Parathyroid adenoma (tissue), 2 donors: ENCODE results near the gene PPP2R3B.
"Not testable (repeated sequence)": the region's sequence is repeated elsewhere in the genome, so short reads cannot be mapped to it uniquely, and the experiment has no call there.

ENCODE experiments used
- H2AFZ ChIP-seq: fragments of 300-600 bp; sonication (generic); one replicate; pipeline ENCODE4 v1.7.0; 2017; ENCODE audit warnings: antibody characterized with exemption, mild to moderate bottlenecking
- H3K27ac ChIP-seq: fragments of 300-600 bp; sonication (generic); one replicate; pipeline ENCODE4 v1.7.0; 2017
- H3K27me3 ChIP-seq: fragments of 300-600 bp; sonication (generic); one replicate; pipeline ENCODE4 v1.7.0; 2017; ENCODE audit warnings: low read length; ENCODE audit not compliant: control insufficient read depth, insufficient read depth
- H3K36me3 ChIP-seq: fragments of 300-600 bp; sonication (generic); one replicate; pipeline ENCODE4 v1.7.0; 2017; ENCODE audit warnings: low read length; ENCODE audit not compliant: control insufficient read depth, insufficient read depth
- H3K4me1 ChIP-seq: fragments of 300-600 bp; sonication (generic); one replicate; pipeline ENCODE4 v1.7.0; 2017; ENCODE audit warnings: control low read depth
- H3K4me2 ChIP-seq: fragments of 300-600 bp; sonication (generic); one replicate; pipeline ENCODE4 v1.7.0; 2017; ENCODE audit warnings: low read length
- H3K4me3 ChIP-seq: fragments of 300-600 bp; sonication (generic); one replicate; pipeline ENCODE4 v1.7.0; 2017; ENCODE audit warnings: low read depth, low read length
- H3K79me2 ChIP-seq: fragments of 300-600 bp; sonication (generic); one replicate; pipeline ENCODE4 v1.7.0; 2017; ENCODE audit warnings: control low read depth
- H3K9ac ChIP-seq: fragments of 300-600 bp; sonication (generic); one replicate; pipeline ENCODE4 v1.7.0; 2017; ENCODE audit warnings: mild to moderate bottlenecking
- H3K9me3 ChIP-seq: fragments of 300-600 bp; sonication (generic); one replicate; pipeline ENCODE4 v1.7.0; 2017; ENCODE audit warnings: low read length; ENCODE audit not compliant: control insufficient read depth
- CTCF ChIP-seq: fragments of 300-600 bp; sonication (generic); IDR thresholded peaks from one replicate; pipeline ENCODE4 v1.7.0; 2017; ENCODE audit warnings: antibody characterized with exemption, mild to moderate bottlenecking
- donor health status: primary hyperparathyroidism.

Gene PPP2R3B

DNA sequence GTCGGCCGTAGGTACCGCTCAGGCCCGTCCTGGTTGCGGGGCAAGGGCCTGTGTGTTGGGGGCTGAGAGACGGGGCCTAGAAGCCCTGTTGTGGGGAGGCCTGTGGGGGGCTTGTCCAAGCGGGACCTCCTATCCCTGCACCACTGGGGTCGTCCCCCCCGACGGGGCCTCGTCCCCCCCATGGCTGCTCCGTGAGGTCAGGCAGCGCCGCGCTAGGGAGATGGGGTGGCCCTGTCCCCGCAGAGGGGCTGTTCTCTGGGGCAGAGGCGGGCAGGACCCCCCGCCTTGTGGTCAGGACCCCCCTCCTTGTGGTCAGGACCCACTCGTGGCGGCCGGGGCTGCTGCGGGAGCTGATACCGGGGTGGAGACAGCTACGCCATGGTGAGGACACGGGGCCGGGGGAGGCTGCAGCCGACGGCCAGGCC, 56.0 kb downstream of the PPP2R3B start:
- Histone ChIP-seq H3K9me3 (no peaks in the 10 kb centered on the region), H3K27ac (no peak overlapping the region), H3K79me2 (no peaks in the 10 kb centered on the region), H3K4me1 (no peaks in the 10 kb centered on the region), H3K9ac (no peak overlapping the region), H3K4me2 (no peak overlapping the region), H2AFZ (no peak overlapping the region), H3K27me3 (no peaks in the 10 kb centered on the region), H3K36me3 (no peaks in the 10 kb centered on the region), H3K4me3 (no peak overlapping the region)
- TF ChIP-seq CTCF = no peak

DNA sequence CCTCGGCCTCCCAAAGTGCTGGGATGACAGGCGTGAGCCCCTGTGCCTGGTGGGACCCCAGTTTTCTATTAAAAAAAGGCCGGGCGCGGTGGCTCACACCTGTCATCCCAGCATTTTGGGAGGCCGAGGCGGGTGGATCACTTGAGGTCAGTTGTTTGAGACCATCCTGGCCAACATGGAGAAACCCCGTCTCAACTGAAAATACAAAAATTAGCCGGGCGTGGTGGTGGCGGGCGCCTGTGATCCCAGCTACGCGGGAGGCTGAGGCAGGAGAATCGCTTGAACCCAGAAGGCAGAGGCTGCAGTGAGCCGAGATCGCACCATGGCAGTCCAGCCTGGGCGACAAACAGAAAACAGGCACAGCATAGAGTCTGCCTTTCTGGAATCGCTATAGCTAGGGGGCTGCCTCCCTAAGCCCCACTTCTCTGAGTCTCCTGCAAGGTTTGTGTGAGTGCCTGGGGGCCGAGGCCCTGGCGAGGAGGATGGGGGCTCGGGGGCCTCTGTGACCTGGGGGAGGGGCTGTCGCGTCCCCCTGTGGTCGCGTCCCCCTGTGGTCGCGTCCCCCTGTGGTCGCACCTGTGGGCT, 56.5 kb downstream of the PPP2R3B start:
- H3K27ac ChIP-seq, H3K4me2 ChIP-seq: not testable (repeated sequence)

DNA sequence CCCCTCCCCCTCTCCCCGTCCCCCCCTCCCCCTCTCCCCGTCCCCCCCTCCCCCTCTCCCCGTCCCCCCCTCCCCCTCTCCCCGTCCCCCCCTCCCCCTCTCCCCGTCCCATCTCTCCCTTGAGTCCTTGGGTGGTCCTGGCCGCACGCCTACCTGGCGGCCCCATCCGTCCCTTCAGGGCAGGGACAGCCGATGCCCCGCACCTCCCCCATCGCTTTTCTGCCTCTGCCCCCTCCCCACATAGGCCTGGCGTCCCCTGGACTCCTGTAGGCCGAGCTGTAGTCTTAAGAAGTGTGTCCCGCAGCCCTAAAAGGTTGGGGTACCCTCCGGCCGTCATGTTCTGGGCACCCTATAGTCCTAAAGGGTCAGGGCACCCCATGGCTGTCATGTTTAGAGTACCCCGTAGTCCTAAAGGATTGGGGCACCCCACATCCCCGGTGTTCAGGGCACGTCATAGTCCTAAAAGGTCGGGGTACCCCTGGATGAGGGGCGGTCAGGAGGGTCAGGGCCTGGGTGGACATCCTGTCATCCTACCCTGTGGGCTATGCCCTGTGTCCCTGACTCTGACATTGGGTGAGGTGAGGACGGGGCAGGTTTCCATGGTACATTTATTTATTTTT, 57.3 kb downstream of the PPP2R3B start:
- no peak for TF ChIP-seq CTCF
- no peaks in the 10 kb centered on the region for H3K79me2 ChIP-seq
- H3K9me3 ChIP-seq = no peaks in the 10 kb centered on the region
- H3K4me1 ChIP-seq = no peaks in the 10 kb centered on the region
- no peak overlapping the region for H3K27ac ChIP-seq
- no peak overlapping the region for H2AFZ ChIP-seq
- H3K36me3 ChIP-seq = no peaks in the 10 kb centered on the region
- no peak overlapping the region for H3K4me3 ChIP-seq
- no peaks in the 10 kb centered on the region for H3K27me3 ChIP-seq
- no peak overlapping the region for H3K9ac ChIP-seq
- H3K4me2 ChIP-seq = no peak overlapping the region

More for the DNA sequence above, 56.5 kb downstream of the PPP2R3B start:
- H3K4me3 ChIP-seq, H3K36me3 ChIP-seq, H3K27me3 ChIP-seq, H3K79me2 ChIP-seq, H3K9me3 ChIP-seq, H3K9ac ChIP-seq, H2AFZ ChIP-seq, H3K4me1 ChIP-seq: not testable (repeated sequence)

- Histone ChIP-seq H3K4me2 (no peak overlapping the region), H3K36me3 (no peaks in the 10 kb centered on the region), H3K9me3 (no peaks in the 10 kb centered on the region), H3K9ac (no peak overlapping the region), H3K4me1 (no peaks in the 10 kb centered on the region), H2AFZ (no peak overlapping the region), H3K4me3 (no peak overlapping the region), H3K27me3 (no peaks in the 10 kb centered on the region), H3K27ac (no peak overlapping the region), H3K79me2 (no peaks in the 10 kb centered on the region)
- no peak for TF ChIP-seq CTCF
Observed at GRCh38 chrX:327660-328126, 59.0 kb downstream of the PPP2R3B start.

- not testable (repeated sequence) for H3K9me3 ChIP-seq, H3K4me1 ChIP-seq, H3K4me2 ChIP-seq, H3K36me3 ChIP-seq, H3K9ac ChIP-seq, H3K27me3 ChIP-seq, H3K79me2 ChIP-seq, H3K27ac ChIP-seq, H3K4me3 ChIP-seq, H2AFZ ChIP-seq
Observed at GRCh38 chrX:324664-325063, 62.0 kb downstream of the PPP2R3B start.
